GM19452 (cell line): ENCODE measurements around the gene ALKBH4.
A peak's percentile ranks its signal among the peaks of the same experiment; 100 is the strongest.
"Not testable (repeated sequence)": the region's sequence is repeated elsewhere in the genome, so short reads cannot be mapped to it uniquely, and the experiment has no call there.

Experiments
- ATAC-seq: cut with Tn5 transposase; IDR thresholded peaks from one replicate; pipeline ENCODE4 v1.9.1; 2021; ENCODE audit not compliant: unreplicated experiment

The ALKBH4 gene

GRCh38 chr7:102464577-102465280 is at the start of gene ALKBH4, which contains the start of gene LRWD1:
TSS of gene ALKBH4 (minus strand) at chr7:102464863. CDS start at chr7:102464836, 27 bp downstream.
TSS of gene LRWD1 (plus strand) at chr7:102464984. CDS start at chr7:102465081, 97 bp downstream.
- peak; percentile 94 for ATAC-seq

DNA sequence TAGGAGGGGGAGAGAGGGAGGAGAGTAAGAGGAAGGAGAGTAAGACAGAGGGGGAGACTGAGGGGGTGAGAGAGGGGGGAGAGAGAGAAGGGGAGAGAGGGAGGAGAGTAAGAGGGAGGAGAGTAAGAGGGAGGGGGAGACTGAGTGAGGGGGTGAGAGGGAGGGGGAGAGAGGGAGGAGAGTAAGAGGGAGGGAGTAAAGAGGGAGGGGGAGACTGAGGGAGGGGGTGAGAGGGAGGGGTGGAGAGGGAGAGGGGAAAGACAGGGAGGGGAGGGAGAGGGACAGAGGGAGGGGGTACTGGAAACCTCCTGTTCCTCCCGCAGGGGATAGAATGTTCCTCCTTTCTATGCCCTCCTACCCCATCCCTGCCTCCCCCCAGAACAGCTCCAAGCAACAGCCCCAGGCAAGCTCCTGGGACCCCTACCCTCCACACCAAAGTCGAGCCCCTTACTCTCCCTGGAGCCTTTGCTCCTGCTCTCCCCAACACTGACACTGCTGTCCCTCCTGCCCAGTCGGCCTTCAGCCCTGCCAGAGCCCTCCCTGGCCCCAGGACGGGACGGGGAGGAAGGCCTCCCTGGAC is 48.1 kb upstream of the ALKBH4 start:
- not testable (repeated sequence) for ATAC-seq

GRCh38 chr7:102511860-102512522 is 47.3 kb upstream of the ALKBH4 start:
- peak; percentile 38 for ATAC-seq

DNA sequence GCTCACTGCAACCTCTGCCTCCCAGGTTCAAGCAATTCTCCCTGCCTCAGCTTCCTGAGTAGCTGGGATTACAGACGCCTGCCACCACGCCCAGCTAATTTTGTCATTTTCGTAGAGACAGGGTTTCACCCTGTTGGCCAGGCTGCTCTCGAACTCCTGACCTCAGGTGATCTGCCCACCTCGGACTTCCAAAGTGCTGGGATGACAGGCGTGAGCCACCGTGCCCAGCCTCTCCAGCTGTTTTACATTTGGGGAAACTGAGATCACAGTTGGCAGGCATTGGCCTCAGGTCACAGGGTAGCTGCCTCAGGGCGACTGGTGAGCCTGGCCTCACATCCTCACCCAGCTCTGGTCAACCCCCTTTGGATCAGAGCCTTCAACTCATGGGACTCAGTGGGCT is 45.9 kb upstream of the ALKBH4 start:
- not testable (repeated sequence) for ATAC-seq

GRCh38 chr7:102507410-102508088 is 42.9 kb upstream of the ALKBH4 start:
- not testable (repeated sequence) for ATAC-seq

GRCh38 chr7:102505298-102506185 is 40.9 kb upstream of the ALKBH4 start:
- not testable (repeated sequence) for ATAC-seq

GRCh38 chr7:102503141-102503540 is 38.5 kb upstream of the ALKBH4 start:
- not testable (repeated sequence) for ATAC-seq

GRCh38 chr7:102498321-102498720 is 33.7 kb upstream of the ALKBH4 start:
- ATAC-seq, result not testable (repeated sequence)

- ATAC-seq, result not testable (repeated sequence)
These were observed 32.6 kb upstream of the ALKBH4 start for GRCh38 chr7:102497308-102497707.

- not testable (repeated sequence) for ATAC-seq
These were observed 32.2 kb upstream of the ALKBH4 start for GRCh38 chr7:102496861-102497260.

DNA sequence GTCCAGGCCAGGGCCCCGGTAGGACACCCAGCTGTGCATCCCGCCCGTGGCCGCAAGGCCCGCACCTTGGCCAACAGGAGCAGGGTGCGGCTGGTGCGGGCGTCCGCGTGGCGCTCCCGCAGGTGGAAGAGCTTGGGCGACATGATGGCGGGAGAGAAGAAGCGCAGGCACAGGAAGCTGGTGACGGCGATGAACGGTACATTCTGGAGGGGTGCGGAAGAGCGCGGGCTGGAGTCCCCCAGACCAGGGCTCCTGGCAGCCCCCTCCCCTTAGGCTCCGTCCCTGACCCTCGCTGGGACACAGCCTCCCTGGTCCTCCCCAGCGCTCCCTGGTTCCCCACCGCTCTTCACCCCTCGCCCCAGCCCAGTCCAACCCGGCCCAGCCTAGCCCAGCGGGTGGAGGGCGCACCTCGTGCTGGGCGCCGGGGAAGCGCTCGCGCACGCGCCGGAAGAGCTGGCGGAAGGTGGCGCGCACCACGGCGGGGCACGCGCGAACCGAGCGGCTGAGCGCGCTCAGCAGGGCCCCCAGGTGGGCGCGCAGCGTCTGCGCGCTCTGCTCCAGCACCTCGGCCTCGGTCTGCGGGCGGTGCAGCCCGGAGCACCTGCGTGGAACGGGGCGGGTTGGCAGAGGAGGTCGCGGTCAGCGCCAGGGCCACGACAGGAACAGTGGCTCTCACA is 29.9 kb upstream of the ALKBH4 start:
- peak; percentile 74 for ATAC-seq

GRCh38 chr7:102494026-102494425 is 29.4 kb upstream of the ALKBH4 start:
- ATAC-seq, result not testable (repeated sequence)

- not testable (repeated sequence) for ATAC-seq
These were observed 28.7 kb upstream of the ALKBH4 start for GRCh38 chr7:102493220-102493935.

DNA sequence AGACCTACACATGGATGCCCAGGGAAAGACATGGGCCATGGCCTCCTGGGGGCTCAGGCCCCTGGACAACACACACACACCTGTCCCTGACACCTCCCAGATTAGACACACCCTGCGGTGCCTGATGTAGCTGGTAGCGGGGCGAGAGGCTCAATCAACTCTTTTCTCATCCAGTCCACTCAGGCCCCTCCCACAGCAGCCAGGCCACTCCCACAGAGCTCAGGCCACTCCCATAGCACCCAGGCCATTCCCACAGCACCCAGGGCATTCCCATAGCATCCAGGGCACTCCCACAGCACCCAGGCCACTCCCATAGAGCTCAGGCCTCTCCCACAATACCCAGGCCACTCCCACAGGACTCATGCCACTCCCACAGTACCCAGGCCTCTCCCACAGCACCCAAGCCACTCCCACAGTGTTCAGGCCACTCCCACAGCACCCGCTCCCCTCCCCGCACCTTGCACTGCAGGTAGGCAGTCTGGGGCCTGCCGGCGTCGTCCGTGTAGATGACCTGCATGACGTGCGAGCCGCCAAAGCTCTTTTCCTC is 25.9 kb upstream of the ALKBH4 start:
- peak; percentile 39 for ATAC-seq

GRCh38 chr7:102484317-102484716 is 19.7 kb upstream of the ALKBH4 start:
- not testable (repeated sequence) for ATAC-seq

- not testable (repeated sequence) for ATAC-seq
These were observed 17.3 kb upstream of the ALKBH4 start for GRCh38 chr7:102481962-102482361.

GRCh38 chr7:102479982-102480637 is 15.4 kb upstream of the ALKBH4 start:
- ATAC-seq, result not testable (repeated sequence)

DNA sequence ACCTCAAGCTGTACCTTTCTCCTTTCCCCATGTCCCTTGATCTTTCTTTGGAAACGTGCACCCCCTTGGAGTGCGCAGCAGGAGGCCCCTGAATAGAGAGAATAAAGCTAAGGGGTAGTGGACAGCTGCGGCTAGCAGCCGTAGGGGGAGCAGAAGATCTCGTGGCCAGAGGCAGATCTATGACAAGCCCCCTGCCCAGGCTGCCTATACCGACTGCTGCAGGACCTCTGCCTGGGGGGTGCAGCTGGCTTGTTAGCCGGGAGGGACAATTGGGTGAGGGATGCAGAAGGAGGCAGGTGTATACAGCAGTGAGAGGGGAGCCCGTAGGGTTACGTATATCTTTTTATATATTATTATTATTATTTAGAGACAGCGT is 14.5 kb upstream of the ALKBH4 start:
- ATAC-seq, result peak; percentile 30
